Progenitor cell of endocrine pancreas (in vitro differentiated cells): ENCODE results near the gene PPP2R2C. TPM values are rescaled to one million over a fixed set of nuclear protein-coding genes. Genes with fewer than 3 reads are reported as not detected.

Experiments used
- DNase-seq: peaks from one replicate; pipeline ENCODE4 v3.0.0; 2021; ENCODE audit warnings: low spot score; ENCODE audit not compliant: unreplicated experiment
- H3K27ac Mint-ChIP-seq: 2 replicates; pipeline ENCODE4 v1.8.0; 2021; ENCODE audit warnings: mild to moderate bottlenecking, moderate library complexity, mixed read lengths
- H3K27me3 Mint-ChIP-seq: 2 replicates; pipeline ENCODE4 v1.8.0; 2021; ENCODE audit warnings: mixed read lengths
- H3K36me3 Mint-ChIP-seq: 2 replicates; pipeline ENCODE4 v1.8.0; 2022; ENCODE audit warnings: mixed read lengths; ENCODE audit not compliant: insufficient read depth
- H3K4me1 Mint-ChIP-seq: 2 replicates; pipeline ENCODE4 v1.8.0; 2021; ENCODE audit warnings: low read depth, mixed read lengths
- H3K4me3 Mint-ChIP-seq: 2 replicates; pipeline ENCODE4 v1.8.0; 2021; ENCODE audit warnings: low read depth, mild to moderate bottlenecking, moderate library complexity, mixed read lengths
- H3K9me3 Mint-ChIP-seq: 2 replicates; pipeline ENCODE4 v1.8.0; 2021; ENCODE audit warnings: low read depth, mixed read lengths
- total RNA-seq: library from RNA; stranded (reverse); gene quantifications from 2 replicates; pipeline ENCODE4 v1.2.1, GENCODE V29; 2021
- TF ChIP-seq, protein P1 (sequence below): fragments of 200-600 bp; sonication (generic); IDR thresholded peaks from one replicate; pipeline ENCODE4 v1.5.0; 2021; ENCODE audit warnings: antibody characterized with exemption, mild to moderate bottlenecking; ENCODE audit not compliant: unreplicated experiment

The PPP2R2C gene
- total RNA-seq, 1 donor from 2014 or later, result 0.19 TPM

- Mint-ChIP-seq H3K27me3 (peaks cover 20% of the 10 kb centered on the region), H3K4me1 (no peaks in the 10 kb centered on the region), H3K27ac (no peak overlapping the region), H3K4me3 (no peak overlapping the region), H3K9me3 (peaks cover 6% of the 10 kb centered on the region), H3K36me3 (peaks cover 1% of the 10 kb centered on the region)
- DNase-seq, result no peak
- TF ChIP-seq, protein P1, sequence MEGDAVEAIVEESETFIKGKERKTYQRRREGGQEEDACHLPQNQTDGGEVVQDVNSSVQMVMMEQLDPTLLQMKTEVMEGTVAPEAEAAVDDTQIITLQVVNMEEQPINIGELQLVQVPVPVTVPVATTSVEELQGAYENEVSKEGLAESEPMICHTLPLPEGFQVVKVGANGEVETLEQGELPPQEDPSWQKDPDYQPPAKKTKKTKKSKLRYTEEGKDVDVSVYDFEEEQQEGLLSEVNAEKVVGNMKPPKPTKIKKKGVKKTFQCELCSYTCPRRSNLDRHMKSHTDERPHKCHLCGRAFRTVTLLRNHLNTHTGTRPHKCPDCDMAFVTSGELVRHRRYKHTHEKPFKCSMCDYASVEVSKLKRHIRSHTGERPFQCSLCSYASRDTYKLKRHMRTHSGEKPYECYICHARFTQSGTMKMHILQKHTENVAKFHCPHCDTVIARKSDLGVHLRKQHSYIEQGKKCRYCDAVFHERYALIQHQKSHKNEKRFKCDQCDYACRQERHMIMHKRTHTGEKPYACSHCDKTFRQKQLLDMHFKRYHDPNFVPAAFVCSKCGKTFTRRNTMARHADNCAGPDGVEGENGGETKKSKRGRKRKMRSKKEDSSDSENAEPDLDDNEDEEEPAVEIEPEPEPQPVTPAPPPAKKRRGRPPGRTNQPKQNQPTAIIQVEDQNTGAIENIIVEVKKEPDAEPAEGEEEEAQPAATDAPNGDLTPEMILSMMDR, result no peak
These were observed 37.4 kb downstream of the PPP2R2C start for GRCh38 chr4:6435010-6435409.

GRCh38 chr4:6430927-6431326, 41.5 kb downstream of the PPP2R2C start:
- H3K4me3 Mint-ChIP-seq, result no peak overlapping the region
- H3K27ac Mint-ChIP-seq, result no peak overlapping the region
- no peak for DNase-seq
- H3K4me1 Mint-ChIP-seq, result no peaks in the 10 kb centered on the region
- H3K9me3 Mint-ChIP-seq, result peaks cover 6% of the 10 kb centered on the region
- TF ChIP-seq, protein P1, result no peak
- peaks cover 1% of the 10 kb centered on the region for H3K36me3 Mint-ChIP-seq
- H3K27me3 Mint-ChIP-seq, result peaks cover 13% of the 10 kb centered on the region

- TF ChIP-seq, protein P1, result peak; percentile 9
- no peak for DNase-seq
- Mint-ChIP-seq H3K27ac (no peak overlapping the region), H3K9me3 (no peaks in the 10 kb centered on the region), H3K4me3 (no peak overlapping the region), H3K4me1 (no peaks in the 10 kb centered on the region), H3K36me3 (no peaks in the 10 kb centered on the region), H3K27me3 (peaks cover 15% of the 10 kb centered on the region)
These were observed 44.8 kb downstream of the PPP2R2C start for GRCh38 chr4:6427439-6428090.

DNA sequence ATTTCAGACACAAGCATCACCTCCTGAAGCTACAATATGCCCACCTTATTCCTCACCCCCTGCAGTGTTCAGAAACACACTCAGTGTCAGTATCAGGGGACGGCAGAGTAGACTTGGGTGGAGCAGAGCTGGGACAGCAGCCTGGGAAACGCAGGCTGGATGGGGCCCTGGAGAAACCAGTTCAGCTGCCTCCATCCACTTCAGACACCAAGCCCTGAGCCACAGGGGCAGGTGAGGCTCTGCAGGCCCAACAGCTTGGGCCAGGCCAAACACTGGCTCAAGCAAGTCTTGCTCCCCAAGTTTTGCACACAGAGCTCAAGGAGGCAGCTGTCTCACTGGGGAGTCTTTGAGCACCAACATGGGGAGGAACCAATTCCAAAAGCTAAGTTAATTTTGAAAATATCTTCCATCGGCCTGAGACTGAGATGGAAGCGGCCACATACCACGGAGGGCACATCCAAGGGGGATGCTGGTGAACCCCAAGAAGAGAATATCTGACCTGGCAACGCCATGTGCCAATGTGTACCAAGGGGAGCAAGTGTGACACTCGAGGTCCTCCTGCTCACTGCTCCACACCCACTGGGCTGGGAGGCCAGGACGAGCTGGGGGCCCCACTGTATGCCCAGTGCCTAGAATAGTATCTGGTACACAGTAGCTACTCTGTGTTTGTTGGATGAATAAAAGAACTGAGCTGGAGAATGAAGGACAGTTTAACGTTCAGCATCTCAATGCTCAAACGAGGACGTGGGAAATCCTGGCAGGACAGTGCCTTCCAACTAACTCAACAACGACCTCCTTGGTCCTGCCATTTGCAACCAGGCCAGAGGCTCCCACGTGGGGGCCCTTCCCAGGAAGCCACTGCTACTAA, 45.6 kb downstream of the PPP2R2C start:
- Mint-ChIP-seq H3K4me1 (no peaks in the 10 kb centered on the region), H3K9me3 (no peaks in the 10 kb centered on the region), H3K27me3 (peaks cover 15% of the 10 kb centered on the region), H3K4me3 (no peak overlapping the region), H3K27ac (no peak overlapping the region), H3K36me3 (no peaks in the 10 kb centered on the region)
- TF ChIP-seq, protein P1, result no peak
- DNase-seq, result no peak

DNA sequence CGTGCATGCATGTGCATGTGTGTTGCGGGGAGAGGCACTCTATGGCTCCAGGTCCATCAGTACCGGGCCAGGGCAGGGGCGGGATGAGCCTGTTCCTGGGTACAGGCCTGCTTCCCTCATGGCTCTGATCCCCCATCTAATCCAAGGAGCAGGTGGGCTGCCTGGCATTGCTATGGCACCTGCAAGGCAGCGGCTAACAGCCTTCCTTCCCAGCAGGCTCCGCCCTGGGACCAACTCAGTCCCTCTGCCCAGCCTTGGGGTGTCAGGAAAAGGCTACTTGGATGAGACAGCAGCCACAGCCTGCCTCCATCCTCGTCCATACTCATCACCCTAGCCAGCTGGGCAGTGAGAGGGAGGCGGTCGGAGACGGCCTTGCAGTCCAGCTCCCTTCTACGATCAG, 46.5 kb downstream of the PPP2R2C start:
- no peak overlapping the region for H3K4me3 Mint-ChIP-seq
- no peaks in the 10 kb centered on the region for H3K36me3 Mint-ChIP-seq
- H3K4me1 Mint-ChIP-seq, result no peaks in the 10 kb centered on the region
- TF ChIP-seq, protein P1, result no peak
- no peak overlapping the region for H3K27ac Mint-ChIP-seq
- no peaks in the 10 kb centered on the region for H3K9me3 Mint-ChIP-seq
- DNase-seq, result no peak
- H3K27me3 Mint-ChIP-seq, result peaks cover 15% of the 10 kb centered on the region
